ENCODE results near the gene SSTR4.

Gene SSTR4

GRCh38 chr20:23068283-23068682 is 33.2 kb downstream of the SSTR4 start:
- DNase-seq (ENCODE audit: extremely low read depth, low read depth) = no peak

GRCh38 chr20:23069108-23069507 is 34.0 kb downstream of the SSTR4 start:
- no peak for TF ChIP-seq CTCF (IDR thresholded peaks at IDR 0.05; ENCODE audit: low read depth, low read length)
- no peak for DNase-seq (ENCODE audit: extremely low read depth, low read depth)

More at GRCh38 chr20:23068283-23068682, 33.2 kb downstream of the SSTR4 start:
- no peak for TF ChIP-seq CTCF (IDR thresholded peaks at IDR 0.05; ENCODE audit: low read depth, low read length)

GRCh38 chr20:23071398-23071797 is 36.3 kb downstream of the SSTR4 start:
- TF ChIP-seq CTCF (IDR thresholded peaks at IDR 0.05; ENCODE audit: low read depth, low read length) = no peak
- DNase-seq (ENCODE audit: extremely low read depth, low read depth) = no peak

- no peak for TF ChIP-seq CTCF (IDR thresholded peaks at IDR 0.05; ENCODE audit: low read depth, low read length)
- DNase-seq (ENCODE audit: extremely low read depth, low read depth) = no peak
These were observed 36.9 kb downstream of the SSTR4 start for GRCh38 chr20:23071996-23072395.

- no peak for TF ChIP-seq CTCF (IDR thresholded peaks at IDR 0.05; ENCODE audit: low read depth, low read length)
- DNase-seq (ENCODE audit: extremely low read depth, low read depth) = no peak
These were observed 37.9 kb downstream of the SSTR4 start for GRCh38 chr20:23072892-23073586.

GRCh38 chr20:23074052-23074451 is 38.9 kb downstream of the SSTR4 start:
- no peak for TF ChIP-seq CTCF (IDR thresholded peaks at IDR 0.05; ENCODE audit: low read depth, low read length)
- no peak for DNase-seq (ENCODE audit: extremely low read depth, low read depth)

- no peak for TF ChIP-seq CTCF (IDR thresholded peaks at IDR 0.05; ENCODE audit: low read depth, low read length)
- DNase-seq (ENCODE audit: extremely low read depth, low read depth) = no peak
These were observed 42.2 kb downstream of the SSTR4 start for GRCh38 chr20:23077277-23077676.
